RWPE1 (cell line): ENCODE results near the gene SPINT1.

ENCODE experiments used
- CTCF ChIA-PET: fragments of 350-600 bp; sonication (Branson Sonifier 250); formaldehyde crosslinking; extraction: SDS; loops from one replicate; lab custom pipeline; 2021; lab: Yijun Ruan, JAX
- POLR2A ChIA-PET: fragments of 400-600 bp; formaldehyde crosslinking; extraction: SDS; loops from one replicate; lab custom pipeline; 2020; ENCODE audit warnings: antibody characterized with exemption; ENCODE audit not compliant: low non-redundant PET; lab: Yijun Ruan, JAX
- DNase-seq: peaks from one replicate; pipeline ENCODE4 v3.0.0; 2012; ENCODE audit warnings: low spot score
- H3K27ac ChIP-seq: fragments of 450-650 bp; 2 replicates; pipeline ENCODE4 v1.5.1; 2017
- CTCF ChIP-seq: fragments of 450-650 bp; conservative IDR thresholded peaks from 2 replicates; pipeline ENCODE4 v1.5.1; 2017; ENCODE audit warnings: low read depth, mild to moderate bottlenecking

The SPINT1 gene

GRCh38 chr15:40836020-40836419 lies 7.8 kb upstream of the SPINT1 start:
- POLR2A ChIA-PET: no interaction called here
- CTCF ChIA-PET: interaction anchor here (0.8 kb wide), 1 partner anchor 60 kb away, joined by 4 read pairs; no protein-coding TSS in a partner anchor
- no peak for TF ChIP-seq CTCF
- DNase-seq: no peak
- H3K27ac ChIP-seq: peak overlapping the region; percentile 71

DNA sequence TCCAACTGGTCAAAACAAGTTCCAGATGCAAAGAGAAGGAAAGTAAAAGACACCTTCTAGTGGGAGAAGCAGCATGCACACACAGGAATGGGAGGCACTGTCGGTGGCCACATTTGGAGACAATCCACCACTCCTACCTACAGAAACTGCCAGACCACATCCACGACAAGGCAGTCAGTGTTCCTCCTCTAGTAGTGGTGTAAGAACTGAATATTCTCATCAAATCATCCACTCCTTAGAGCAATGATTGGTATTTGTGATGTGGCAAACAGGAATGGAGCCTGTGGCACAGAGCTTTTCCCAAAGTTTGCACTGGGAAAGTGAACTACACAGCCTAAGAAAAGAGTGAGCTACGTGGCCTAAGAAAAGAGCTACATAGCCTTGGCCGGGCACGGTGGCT lies 5.1 kb upstream of the SPINT1 start:
- POLR2A ChIA-PET: no interaction called here
- no peak for DNase-seq
- CTCF ChIA-PET: interaction anchor here (1.1 kb wide), 2 partner anchors 21 to 69 kb away, joined by 3 read pairs; no protein-coding TSS in a partner anchor
- H3K27ac ChIP-seq: peak overlapping the region; percentile 1; the same call in 1 of the 2 replicates
- TF ChIP-seq CTCF: no peak

- ChIA-PET CTCF (no interaction called here), POLR2A (no interaction called here)
- no peak for DNase-seq
- TF ChIP-seq CTCF: no peak
- H3K27ac ChIP-seq: no peak overlapping the region
Measured at GRCh38 chr15:40841741-40842140, 2.1 kb upstream of the SPINT1 start.

- no peak for DNase-seq
- ChIA-PET POLR2A (interaction anchor here (0.6 to 1.6 kb wide), 3 partner anchors 36 to 58 kb away, joined by 4 to 10 read pairs (median 7); partner anchors contain the start of genes DNAJC17 and ZFYVE19), CTCF (interaction anchor here (0.6 to 1.2 kb wide), 4 partner anchors 8 to 51 kb away, joined by 3 to 8 read pairs (median 4); partner anchors contain the start of gene VPS18)
- no peak for TF ChIP-seq CTCF
- peak overlapping the region; percentile 24; the same call in 1 of the 2 replicates for H3K27ac ChIP-seq
Measured at GRCh38 chr15:40843261-40843884, 475 bp upstream of the SPINT1 start.

DNA sequence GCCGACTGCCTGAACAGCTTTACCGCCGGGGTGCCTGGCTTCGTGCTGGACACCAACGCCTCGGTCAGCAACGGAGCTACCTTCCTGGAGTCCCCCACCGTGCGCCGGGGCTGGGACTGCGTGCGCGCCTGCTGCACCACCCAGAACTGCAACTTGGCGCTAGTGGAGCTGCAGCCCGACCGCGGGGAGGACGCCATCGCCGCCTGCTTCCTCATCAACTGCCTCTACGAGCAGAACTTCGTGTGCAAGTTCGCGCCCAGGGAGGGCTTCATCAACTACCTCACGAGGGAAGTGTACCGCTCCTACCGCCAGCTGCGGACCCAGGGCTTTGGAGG lies 815 bp downstream of the SPINT1 start:
- peak overlapping the region; percentile 24 for H3K27ac ChIP-seq
- DNase-seq: peak; percentile 48
- TF ChIP-seq CTCF: no peak
- ChIA-PET POLR2A (no interaction called here), CTCF (interaction anchor here (0.7 to 1.3 kb wide), 6 partner anchors 13 to 305 kb away, joined by 3 to 7 read pairs (median 4); partner anchors contain the start of genes PPP1R14D and VPS18)

DNA sequence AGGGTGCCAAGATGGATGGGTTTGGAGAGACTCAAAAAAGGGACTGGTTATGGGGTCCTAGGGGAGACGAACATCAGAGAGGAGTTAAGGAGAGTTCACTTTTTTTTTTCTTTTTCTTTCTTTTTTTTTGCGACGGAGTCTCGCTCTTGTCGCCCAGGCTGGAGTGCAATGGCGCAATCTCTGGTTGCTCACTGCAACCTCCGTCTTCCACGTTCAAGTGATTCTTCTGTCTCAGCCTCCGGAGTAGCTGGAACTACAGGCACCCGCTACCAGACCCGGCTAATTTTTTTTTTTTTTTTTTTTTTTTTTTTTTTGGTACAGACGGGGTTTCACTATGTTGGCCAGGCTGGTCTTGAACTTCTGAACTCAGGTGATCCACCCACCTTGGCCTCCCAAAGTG lies 1.2 kb downstream of the SPINT1 start:
- no peak for DNase-seq
- no peak for TF ChIP-seq CTCF
- H3K27ac ChIP-seq: peak overlapping the region; percentile 68; the same call in 1 of the 2 replicates
- POLR2A ChIA-PET: no interaction called here
- CTCF ChIA-PET: interaction anchor here (0.7 to 1.3 kb wide), 5 partner anchors 13 to 305 kb away, joined by 3 to 7 read pairs (median 4); partner anchors contain the start of genes PPP1R14D and VPS18
